Raji (cell line): ENCODE results near the gene USP20.

Experiments
- POLR2A ChIP-seq: IDR thresholded peaks from 2 replicates; pipeline ENCODE4 v1.6.1; 2011; ENCODE audit warnings: low read depth, low read length, control low read depth; ENCODE audit not compliant: insufficient read depth

USP20 gene

GRCh38 chr9:129838707-129839259, 3.5 kb downstream of the USP20 start:
- TF ChIP-seq POLR2A, result no peak

DNA sequence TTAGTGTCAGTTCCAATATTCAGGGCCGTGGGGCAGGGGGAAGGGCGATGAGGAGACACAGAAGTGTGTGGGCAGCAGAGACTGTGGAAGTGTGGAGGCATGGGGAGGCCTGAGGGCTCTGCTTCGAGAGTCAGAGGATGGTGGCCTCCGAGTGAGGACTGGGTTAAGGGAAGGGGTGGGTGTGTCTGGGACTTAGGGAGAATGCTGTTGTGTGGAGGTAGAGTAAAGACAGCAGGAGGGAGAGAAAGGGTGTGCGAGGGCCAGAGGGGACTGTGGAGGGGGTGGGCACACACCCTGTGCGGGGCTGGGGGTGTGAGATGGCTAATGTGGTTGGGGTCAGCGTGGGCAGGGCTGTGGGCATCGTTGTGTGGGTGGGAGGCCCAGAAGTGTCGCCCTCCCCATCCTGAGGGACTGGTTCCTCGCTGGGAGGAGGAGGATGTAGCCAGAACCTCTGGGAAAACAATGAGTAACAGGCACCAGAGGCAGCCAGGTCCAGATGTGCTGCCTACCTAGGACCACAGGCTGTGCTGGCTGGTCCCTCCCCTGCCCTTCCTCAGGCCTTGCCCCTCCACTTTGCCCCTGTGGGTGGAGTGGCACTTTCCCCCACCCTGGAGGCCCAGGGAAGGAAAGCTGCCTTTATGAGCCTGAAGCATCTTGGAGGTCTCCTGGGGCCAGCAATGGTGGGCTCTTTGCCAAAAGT, 4.2 kb downstream of the USP20 start:
- no peak for TF ChIP-seq POLR2A

DNA sequence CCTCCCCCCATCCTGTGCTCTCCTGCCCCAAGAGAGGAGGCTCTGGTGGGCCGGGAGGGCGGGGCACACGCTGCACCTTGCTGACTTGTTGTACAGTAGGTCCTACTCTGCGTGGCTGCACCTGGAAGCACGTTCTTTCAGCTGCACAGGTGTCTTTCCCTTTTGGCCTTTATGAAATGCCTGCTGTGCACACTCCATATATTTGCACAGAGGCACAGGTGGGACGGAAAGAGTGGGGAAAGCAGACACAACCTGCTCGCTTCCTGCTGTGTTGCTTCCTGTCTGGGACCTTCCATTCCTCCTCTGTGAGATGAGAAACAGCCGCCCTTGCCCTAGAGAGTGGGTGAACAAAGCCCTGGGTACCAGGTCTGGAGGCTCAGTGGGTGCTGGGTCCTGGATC, 4.8 kb downstream of the USP20 start:
- no peak for TF ChIP-seq POLR2A

GRCh38 chr9:129841071-129841470, 5.8 kb downstream of the USP20 start:
- no peak for TF ChIP-seq POLR2A

DNA sequence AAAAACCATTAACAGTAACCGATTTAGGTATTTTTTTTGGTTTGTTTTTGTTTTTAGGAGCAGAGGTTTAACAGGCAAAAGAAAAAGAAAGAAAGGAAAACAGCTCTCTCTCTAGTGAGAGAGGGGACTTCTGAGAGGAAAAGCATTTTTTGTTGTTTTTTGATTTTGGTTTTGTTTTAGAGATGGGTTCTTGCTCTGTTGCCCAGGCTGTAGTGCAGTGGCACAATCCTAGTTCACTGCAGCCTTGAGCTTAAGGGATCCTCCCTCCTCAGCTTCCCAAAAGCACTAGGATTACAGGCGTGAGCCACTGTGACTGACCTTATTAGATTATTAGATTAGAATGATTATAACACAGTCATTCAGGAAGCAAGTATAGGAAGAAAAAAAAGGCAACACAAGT, 10.1 kb downstream of the USP20 start:
- TF ChIP-seq POLR2A, result no peak

GRCh38 chr9:129848712-129849441, 13.6 kb downstream of the USP20 start:
- no peak for TF ChIP-seq POLR2A

- TF ChIP-seq POLR2A, result no peak
These were observed 14.6 kb downstream of the USP20 start for GRCh38 chr9:129849901-129850300.

DNA sequence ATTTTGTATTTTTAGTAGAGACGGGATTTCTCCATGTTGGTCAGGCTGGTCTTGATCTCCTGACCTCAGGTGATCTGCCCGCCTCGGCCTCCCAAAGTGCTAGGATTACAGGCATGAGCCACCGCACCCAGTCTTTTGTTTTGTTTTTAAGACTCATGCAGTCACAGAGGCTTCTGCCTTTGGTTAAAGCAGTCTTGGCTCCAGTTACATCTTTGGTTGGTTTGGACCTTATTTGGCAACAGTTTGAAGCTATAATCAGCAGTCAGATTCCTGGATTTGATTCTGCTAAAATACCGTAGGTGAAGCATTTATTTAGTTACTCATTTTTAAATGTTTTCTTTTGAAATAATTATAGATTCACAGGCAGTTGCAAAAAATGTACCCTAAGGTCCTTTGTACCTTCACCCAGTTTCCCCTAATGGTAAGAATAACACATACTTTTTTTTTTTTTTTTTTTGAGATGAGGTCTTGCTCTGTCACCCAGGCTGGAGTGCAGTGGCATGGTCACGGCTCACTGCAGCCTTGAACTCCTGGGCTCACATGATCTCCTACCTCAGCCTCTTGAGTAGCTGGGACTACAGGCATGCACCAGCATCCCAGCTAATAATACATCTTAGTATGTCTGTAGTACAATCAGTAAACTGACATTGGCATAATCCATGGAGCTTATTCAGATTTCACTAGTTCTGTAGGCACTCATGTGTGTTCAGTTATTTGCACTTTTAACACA, 15.7 kb downstream of the USP20 start:
- no peak for TF ChIP-seq POLR2A

- TF ChIP-seq POLR2A, result no peak
These were observed 16.6 kb downstream of the USP20 start for GRCh38 chr9:129851821-129852220.

DNA sequence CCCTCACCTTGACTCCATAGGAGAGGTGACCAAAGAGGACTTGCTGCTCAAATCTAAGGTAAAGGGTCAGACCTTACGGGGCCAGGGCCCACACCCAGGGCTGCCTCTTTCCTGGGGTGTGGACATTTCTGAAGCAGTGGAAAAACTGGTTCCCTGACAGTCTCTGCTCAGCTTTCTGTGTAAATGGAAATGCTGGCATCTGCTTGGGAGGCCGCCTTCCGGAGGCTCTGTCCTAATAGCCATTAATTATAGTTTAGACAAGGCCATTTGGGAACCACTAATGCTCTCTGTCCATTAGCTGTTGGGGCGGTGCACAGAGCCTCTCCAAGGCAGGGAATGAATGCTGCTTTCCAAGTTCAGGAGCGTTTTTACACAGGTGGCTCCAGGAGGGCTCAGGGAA, 17.3 kb downstream of the USP20 start:
- no peak for TF ChIP-seq POLR2A

DNA sequence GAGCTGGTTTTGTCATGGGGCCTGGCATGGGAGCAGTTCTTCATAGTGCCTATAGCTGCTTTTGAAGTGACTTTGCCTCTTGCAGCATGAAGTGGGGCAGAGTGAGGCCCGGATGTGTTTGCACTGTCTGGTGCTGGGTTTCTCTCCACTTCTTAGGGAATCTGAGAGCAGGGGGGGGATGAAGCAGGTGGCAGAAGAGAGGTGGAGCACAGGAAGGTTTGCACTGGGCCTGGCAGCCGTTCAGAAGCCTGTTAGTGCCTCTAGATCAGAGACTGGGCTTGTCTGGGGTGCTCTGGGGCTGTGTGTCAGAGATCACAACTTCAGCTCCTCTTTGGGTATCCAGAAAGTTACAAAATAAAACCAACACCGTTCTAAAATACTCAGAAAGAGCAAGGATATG, 18.4 kb downstream of the USP20 start:
- TF ChIP-seq POLR2A, result no peak

GRCh38 chr9:129854588-129855110, 19.4 kb downstream of the USP20 start:
- TF ChIP-seq POLR2A, result no peak

- no peak for TF ChIP-seq POLR2A
These were observed 21.9 kb downstream of the USP20 start for GRCh38 chr9:129857207-129857606.

GRCh38 chr9:129858167-129858962, 23.1 kb downstream of the USP20 start:
- TF ChIP-seq POLR2A, result no peak
